ENCODE measurements around the gene GPATCH2L. TPM values are rescaled to one million over a fixed set of nuclear protein-coding genes. Genes with fewer than 3 reads are reported as not detected.

The GPATCH2L gene
- total RNA-seq, 4 donors from 2014 or later: 40.8 to 170 (median 84.8) TPM

DNA sequence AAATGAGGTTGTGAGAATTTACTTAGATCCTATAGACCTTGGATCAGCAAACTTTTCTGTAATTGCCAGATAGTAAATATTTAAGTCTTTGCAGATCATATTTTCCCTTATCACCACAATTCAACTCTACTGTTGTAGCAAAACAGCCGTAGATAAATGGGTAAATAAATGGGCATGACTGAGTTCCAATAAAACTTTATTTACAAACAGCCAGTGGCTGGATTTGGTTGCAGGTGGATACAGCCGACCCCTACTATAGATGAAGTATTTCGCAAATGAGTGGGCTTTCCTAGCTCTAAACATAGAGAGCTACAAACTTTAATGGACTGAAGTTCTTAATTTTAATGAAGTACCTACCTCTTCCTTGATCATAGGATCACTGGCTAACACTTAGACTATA is 100.7 kb downstream of the GPATCH2L start:
- 83 to 94% methylated on average over 3 of the region's 3 CpGs for WGBS, 2 donors
- DNase-seq: no peak
- Histone ChIP-seq H3K36me3 (no peaks in the 10 kb centered on the region), H3K9me3 (no peaks in the 10 kb centered on the region), H3K27me3 (no peaks in the 10 kb centered on the region), H3K4me3 (replicated peaks in 1 of 3) (no peak overlapping the region), H3K4me1 (no peaks in the 10 kb centered on the region), H3K27ac (no peak overlapping the region)
- TF ChIP-seq POLR2A (IDR thresholded peaks at IDR 0.05): no peak
- TF ChIP-seq CTCF (IDR thresholded peaks at IDR 0.05): no peak
- intact Hi-C loops (cut with DNase I): no loop called here

DNA sequence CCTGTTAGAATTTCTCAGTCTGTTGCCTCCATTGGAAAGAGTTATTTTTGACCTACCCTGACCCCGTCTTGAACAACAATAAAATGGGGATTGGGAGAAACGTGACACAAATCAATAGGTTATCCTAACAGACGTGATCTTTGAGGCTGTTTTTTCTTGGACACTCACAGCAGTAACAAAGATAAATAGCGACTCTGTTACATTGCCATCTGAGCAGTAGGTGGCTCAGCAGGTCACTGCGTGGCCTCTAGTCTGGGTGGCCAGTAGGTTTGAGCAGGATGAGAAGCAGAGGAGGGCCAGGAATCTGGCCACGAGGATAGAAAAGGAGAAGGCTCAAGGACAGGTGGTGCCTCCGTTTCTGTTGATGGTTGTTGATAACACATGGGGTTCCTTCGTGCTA is 101.4 kb downstream of the GPATCH2L start:
- DNase-seq: no peak
- Histone ChIP-seq H3K27me3 (no peaks in the 10 kb centered on the region), H3K27ac (no peak overlapping the region), H3K4me1 (no peaks in the 10 kb centered on the region), H3K36me3 (no peaks in the 10 kb centered on the region), H3K9me3 (no peaks in the 10 kb centered on the region), H3K4me3 (replicated peaks in 1 of 3) (no peak overlapping the region)
- intact Hi-C loops (cut with DNase I): no loop called here
- WGBS, 2 donors: 80% methylated on average over 8 of the region's 8 CpGs
- no peak for TF ChIP-seq POLR2A (IDR thresholded peaks at IDR 0.05)
- no peak for TF ChIP-seq CTCF (IDR thresholded peaks at IDR 0.05)

DNA sequence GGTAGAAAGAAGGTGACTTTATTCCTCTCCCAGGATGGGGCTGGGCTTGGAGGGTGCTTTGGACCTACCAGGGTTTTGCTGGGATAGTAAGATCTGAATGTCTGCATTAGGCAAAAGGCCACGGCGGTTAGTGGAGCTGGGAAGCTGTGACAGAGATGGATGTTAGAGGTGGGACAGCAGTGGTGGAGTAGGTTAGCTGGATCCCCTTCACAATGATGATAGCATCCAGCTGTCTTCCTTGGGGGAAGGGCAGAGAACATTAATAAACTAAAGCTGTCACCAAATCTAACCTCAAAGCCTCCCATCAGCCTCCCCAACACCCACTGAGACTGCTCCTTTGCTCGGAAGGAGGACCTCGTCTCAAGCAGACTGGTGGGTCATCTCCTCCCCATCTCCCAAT is 104.8 kb downstream of the GPATCH2L start:
- no peak overlapping the region for H3K4me3 ChIP-seq (replicated peaks in 1 of 3)
- WGBS, 2 donors: 51 to 64% methylated on average over 4 of the region's 4 CpGs

GRCh38 chr14:76257111-76257803 is 105.5 kb downstream of the GPATCH2L start:
- Histone ChIP-seq H3K4me1 (no peaks in the 10 kb centered on the region), H3K27ac (no peak overlapping the region), H3K9me3 (no peaks in the 10 kb centered on the region), H3K36me3 (no peaks in the 10 kb centered on the region), H3K4me3 (replicated peaks in 1 of 3) (no peak overlapping the region), H3K27me3 (no peaks in the 10 kb centered on the region)
- intact Hi-C loops (cut with DNase I): no loop called here
- 77% methylated on average over 9 of the region's 9 CpGs for WGBS, 2 donors
- TF ChIP-seq CTCF (IDR thresholded peaks at IDR 0.05) (no peak), POLR2A (IDR thresholded peaks at IDR 0.05) (no peak)
- DNase-seq: no peak

More for the DNA sequence above, 104.8 kb downstream of the GPATCH2L start:
- Histone ChIP-seq H3K36me3 (no peaks in the 10 kb centered on the region), H3K27ac (no peak overlapping the region), H3K9me3 (no peaks in the 10 kb centered on the region), H3K27me3 (no peaks in the 10 kb centered on the region), H3K4me1 (no peaks in the 10 kb centered on the region)
- intact Hi-C loops (cut with DNase I): no loop called here
- no peak for DNase-seq
- TF ChIP-seq POLR2A (IDR thresholded peaks at IDR 0.05): no peak

DNA sequence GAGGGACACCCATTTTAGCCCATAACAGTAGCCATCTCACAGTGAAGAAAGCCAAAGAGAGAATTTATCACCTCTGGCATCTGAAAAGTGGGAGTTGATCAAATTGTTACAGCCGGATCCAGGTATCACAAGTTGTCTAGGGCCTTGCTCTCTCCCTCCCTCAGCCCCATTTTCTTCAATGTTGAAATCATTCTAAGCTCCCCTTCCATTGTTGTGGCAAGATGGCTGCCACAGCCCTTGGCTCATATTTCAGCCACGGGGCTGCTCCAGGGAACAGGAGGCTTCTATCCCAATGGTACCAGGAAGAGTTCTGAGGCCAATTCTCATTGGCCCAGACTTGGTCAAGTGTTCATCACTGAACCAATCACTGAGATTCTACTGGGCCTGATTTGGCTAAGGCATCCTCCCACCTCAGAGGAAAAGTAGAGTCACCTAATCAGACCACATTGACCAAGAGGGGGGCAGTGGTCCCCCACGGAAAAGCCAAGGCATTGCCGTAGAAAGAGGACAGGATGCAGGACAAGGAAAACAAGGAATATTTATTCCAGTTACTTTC is 106.2 kb downstream of the GPATCH2L start:
- 62 to 71% methylated on average over 4 of the region's 4 CpGs for WGBS, 2 donors
- no peaks in the 10 kb centered on the region for H3K27me3 ChIP-seq

More for the DNA sequence above, 106.2 kb downstream of the GPATCH2L start:
- TF ChIP-seq CTCF (IDR thresholded peaks at IDR 0.05): no peak
- TF ChIP-seq POLR2A (IDR thresholded peaks at IDR 0.05): no peak
- Histone ChIP-seq H3K4me3 (replicated peaks in 1 of 3) (no peak overlapping the region), H3K36me3 (no peaks in the 10 kb centered on the region), H3K27ac (no peak overlapping the region), H3K4me1 (no peaks in the 10 kb centered on the region), H3K9me3 (no peaks in the 10 kb centered on the region)
- intact Hi-C loops (cut with DNase I): no loop called here
- no peak for DNase-seq

Data from thyroid gland (tissue), 4 donors.